GM21786 (cell line): ENCODE measurements around the gene SUGCT.
"Not testable (repeated sequence)": the region's sequence is repeated elsewhere in the genome, so short reads cannot be mapped to it uniquely, and the experiment has no call there.

Source experiments
- ATAC-seq: cut with Tn5 transposase; IDR thresholded peaks from one replicate; pipeline ENCODE4 v1.9.1; 2021; ENCODE audit not compliant: unreplicated experiment

SUGCT gene

DNA sequence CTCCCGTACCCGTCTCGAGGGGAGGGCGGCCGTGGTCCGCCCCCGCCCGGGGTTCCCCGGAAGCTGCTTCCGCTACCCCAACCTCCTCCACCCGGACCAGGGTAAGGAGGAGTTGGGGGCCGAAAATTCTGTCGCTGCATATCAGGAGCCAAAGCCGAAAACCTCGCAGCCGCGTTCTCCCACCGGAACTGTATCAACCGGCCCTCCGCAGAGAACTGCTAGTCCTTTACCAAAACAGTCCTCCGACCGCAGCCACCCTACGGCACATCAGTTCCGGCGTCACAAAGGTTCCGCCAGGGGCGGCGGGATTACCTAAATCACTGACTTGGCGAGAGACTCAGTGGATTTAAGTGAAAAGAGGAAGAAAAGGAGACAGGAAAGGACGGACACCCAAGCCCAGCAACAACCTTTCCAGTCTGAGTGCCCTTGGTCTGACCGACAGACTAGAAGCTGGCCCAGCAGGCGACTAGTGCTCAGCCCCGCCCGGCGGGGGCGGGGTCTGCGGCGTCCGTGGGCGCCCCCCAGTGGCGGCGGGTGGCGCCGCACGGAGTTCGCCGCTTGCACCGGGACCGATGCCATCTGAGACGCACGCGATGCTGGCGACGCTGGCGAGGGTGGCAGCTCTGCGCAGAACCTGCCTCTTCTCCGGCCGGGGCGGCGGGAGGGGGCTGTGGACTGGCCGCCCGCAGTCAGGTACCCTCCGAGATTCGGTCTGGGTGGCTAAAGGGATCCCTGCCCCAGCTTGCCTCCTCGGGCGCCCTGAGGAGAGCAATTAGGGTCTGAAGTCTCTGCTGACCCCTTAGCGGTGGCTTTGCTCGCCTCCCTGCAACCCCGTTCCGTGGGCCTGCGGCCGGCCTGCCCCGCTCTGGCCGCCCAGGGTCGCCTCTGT, at the start of gene SUGCT, which contains the start of gene MPLKIP:
Gene SUGCT (plus strand): TSS at position 578 of the 889 bp plus-strand sequence.
Gene MPLKIP (minus strand): TSS at position 195 of the 889 bp plus-strand sequence. CDS start 55 bp downstream, at position 140.
- ATAC-seq, result peak; percentile 87

DNA sequence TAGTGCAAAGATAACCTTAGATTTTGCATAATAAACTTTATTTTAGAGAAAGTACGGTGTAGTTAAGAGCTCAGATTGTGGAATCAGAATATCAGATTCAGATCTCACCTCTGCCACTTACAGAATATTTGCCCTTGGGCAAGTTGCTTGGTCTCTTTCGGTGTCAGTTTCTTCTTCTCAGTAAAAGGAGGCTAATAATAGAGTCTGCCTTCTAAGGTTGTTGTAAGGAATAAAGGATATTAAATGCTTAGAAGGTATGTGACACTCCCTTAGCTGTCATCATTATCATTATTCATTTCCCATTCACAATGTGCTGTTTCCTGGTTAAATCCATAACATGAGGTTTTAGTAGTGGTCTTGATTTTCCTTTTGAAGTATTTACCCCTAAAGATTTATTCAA, 42.6 kb upstream of the SUGCT start:
- ATAC-seq, result no peak

DNA sequence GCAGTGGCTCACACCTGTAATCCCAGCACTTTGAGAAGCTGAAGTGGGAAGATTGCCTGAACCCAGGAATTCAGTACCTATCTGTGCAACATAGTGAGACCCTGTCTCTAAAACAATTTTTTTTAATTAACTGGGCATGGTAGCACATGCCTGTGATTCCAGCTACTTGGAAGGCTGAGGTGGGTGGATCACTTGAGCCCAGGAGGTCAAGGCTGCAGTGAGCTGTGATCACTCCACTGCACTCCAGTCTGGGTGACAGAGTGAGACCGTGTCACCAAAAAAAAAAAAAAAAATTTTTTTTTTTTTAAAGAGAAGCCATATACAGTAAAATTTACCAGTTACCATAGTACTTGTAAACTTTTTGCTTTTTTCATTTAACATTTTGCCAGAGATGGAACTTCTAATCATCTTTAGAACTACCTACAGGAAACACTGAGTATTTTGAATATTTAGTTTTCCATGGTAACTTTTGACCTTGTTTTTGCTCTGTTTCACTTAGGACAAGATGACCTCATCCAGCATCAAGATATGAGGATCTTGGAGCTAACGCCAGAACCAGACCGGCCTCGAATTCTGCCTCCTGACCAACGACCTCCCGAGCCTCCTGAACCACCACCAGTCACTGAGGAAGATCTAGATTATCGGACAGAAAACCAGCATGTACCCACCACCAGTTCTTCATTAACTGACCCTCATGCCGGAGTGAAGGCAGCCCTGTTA, 41.0 kb upstream of the SUGCT start:
- ATAC-seq, result no peak

DNA sequence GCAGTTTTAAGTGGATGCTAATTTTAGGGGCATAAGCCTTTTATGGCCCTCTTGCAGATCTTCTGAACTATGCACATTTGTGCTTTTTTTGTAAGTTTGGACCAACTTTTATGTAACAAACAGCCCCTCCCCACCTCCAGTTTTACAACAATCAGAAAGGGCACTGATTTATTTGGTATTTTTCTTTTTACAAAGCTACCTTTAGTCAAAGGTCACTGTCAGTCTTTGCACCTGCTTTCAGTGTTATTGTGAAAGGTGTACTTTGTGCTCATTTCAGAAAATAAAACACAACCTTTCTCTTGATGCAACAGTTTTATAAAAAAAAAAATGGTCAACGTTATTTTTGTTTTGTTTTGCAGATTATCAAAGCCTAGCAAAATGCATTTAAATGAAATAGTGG, 39.6 kb upstream of the SUGCT start:
- ATAC-seq, result no peak

- no peak for ATAC-seq
These were observed 39.0 kb upstream of the SUGCT start for GRCh38 chr7:40095695-40096327.

GRCh38 chr7:40097728-40098127, 37.1 kb upstream of the SUGCT start:
- no peak for ATAC-seq

DNA sequence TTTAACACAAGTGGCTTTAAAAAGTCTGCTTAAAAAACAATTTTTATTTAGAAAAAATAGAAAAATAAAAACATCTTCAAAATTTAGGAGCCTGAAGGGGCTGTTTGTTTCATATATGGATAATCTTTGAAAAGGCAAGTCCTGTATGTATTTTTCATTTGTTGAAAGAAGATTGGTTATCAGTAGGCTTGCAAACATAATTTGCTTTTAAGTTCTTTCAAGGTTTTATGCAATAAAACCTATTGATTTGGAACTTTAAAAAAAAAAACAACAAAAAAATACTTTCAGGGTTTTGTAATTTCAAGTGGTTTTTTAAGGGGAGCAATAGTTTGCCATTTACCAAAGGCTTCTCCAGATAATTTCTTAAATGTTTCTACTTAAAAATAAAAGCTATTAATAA, 36.0 kb upstream of the SUGCT start:
- no peak for ATAC-seq

- ATAC-seq, result no peak
These were observed 35.0 kb upstream of the SUGCT start for GRCh38 chr7:40099837-40100236.

- ATAC-seq, result no peak
These were observed 33.6 kb upstream of the SUGCT start for GRCh38 chr7:40101201-40101600.

GRCh38 chr7:40102897-40103296, 31.9 kb upstream of the SUGCT start:
- ATAC-seq, result no peak

DNA sequence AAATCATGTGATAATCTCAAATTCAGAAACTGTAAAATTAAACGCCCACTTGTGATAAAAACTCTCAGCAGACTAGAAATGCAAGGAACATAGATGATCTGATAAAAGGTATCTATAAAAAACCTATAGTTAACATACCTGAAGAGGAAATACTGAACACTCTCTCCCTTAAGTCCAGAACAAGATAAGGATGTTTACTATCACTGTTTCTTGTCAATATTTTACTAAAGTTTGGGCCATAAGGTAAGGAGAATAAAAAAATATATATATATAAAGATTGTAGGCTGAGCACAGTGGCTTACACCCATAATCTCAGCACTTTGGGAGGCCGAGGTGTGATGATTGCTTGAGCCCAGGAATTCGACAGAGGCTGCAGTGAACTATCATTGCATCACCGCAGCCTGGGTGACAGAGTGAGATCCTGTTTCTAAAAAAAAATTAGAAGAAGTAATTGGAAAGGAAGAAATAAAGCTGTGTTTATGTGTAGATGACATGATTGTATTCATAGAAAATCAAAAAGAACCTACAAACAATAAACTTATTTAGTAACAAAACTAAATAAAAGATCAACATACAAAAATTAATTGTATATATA, 28.8 kb upstream of the SUGCT start:
- no peak for ATAC-seq

GRCh38 chr7:40115936-40116335, 18.9 kb upstream of the SUGCT start:
- no peak for ATAC-seq

GRCh38 chr7:40117199-40117598, 17.6 kb upstream of the SUGCT start:
- ATAC-seq, result not testable (repeated sequence)

DNA sequence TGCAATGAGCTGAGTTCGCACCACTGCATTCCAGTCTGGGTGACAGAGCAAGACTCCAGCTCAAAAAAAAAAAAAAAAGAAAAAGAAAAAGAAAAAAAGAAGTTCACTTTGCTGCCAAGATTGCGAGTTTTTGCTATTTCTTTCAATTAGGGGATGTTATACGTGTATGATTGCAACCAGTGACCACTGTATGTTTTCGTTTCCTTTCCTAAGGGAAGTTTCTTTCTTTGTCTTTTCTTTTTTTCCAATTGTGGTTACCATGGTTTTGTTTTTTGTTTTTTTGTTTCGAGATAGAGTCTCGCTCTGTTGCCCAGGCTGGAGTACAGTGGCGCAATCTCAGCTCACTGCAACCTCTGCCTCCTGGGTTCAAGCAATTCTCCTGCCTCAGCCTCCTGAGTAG, 16.6 kb upstream of the SUGCT start:
- not testable (repeated sequence) for ATAC-seq

DNA sequence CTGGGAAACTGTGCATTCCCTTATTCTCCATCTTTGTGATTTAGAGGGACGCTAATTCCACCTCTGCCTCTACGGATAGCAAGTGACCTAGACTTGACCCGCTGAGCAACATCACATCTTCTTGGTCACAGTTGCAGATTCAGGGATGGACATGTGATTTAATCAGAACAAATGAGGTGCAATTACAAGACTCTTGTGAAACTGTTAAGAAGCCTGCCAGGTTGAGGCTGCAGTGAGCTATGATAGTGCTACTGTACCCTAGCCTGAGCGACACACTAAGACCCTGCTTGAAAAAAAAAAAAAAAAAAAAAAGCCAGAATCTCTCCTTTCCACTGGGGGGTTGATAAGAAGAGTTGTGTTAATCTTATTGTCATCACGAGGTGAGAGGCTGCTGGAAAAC, 14.8 kb upstream of the SUGCT start:
- no peak for ATAC-seq

DNA sequence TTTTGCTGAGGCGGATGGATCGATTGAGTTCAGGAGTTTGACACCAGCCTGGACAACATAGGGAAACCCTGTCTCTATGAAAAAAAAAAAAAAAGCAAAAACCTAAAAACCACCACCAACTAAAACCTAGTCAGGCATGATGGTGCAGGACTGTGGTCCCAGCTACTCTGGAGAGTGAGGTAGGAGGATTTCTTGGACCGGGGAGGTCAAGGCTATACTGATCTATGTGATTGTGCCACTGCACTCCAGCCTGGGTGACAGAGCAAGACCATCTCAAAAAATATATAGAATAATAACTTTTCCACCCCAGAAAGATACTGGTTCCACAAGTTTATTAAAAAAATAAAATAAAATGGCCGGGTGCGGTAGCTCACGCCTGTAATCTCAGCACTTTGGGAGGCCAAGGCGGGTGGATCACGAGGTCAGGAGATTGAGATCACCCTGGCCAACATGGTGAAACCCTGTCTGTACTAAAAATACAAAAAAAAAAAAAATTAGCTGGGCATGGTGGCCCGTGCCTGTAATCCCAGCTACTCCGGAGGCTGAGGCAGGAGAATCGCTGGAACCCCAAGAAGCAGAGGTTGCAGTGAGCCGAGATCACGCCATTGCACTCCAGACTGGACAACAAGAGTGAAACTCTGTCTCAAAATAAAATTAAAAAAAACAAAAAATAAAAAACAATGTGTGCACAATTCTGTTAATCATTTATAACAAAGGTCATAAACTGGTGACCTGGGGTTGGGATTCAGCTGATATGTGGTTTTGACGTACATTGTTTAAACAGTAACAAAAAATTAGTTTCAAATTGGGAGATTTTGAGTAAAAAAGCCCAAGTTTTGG, 12.5 kb upstream of the SUGCT start:
- not testable (repeated sequence) for ATAC-seq

DNA sequence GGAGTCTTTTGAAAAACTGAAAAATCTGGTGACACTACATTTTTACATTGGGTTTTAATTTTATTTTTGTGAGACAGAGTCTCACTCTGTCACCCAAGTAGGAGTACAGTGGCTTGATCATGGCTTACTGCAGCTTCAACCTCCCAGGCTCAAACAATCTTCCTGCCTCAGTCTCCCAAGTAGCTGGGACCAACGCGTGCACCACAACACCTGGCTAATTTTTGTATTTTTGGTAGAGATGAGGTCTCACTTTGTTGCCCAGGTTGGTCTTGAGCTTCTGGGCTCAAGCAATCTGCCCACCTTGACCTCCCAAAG, 11.9 kb upstream of the SUGCT start:
- ATAC-seq, result no peak

- peak; percentile 46 for ATAC-seq
These were observed 1.0 kb upstream of the SUGCT start for GRCh38 chr7:40133561-40134427.

DNA sequence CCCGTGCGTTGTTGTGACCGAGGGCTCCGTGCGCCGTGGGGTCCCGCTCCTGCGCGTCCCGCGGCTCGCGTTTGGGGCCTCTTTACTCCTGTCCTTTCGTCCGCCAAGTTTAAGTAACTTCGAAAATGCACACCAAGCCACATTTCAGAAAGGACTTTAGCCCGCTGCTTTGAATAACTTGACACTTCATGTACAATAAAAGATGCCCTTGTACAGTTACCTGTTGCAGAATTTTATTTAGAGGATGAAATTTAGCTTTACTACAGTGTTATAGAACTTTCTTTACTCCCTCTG, 459 bp downstream of the SUGCT start:
- ATAC-seq, result no peak

DNA sequence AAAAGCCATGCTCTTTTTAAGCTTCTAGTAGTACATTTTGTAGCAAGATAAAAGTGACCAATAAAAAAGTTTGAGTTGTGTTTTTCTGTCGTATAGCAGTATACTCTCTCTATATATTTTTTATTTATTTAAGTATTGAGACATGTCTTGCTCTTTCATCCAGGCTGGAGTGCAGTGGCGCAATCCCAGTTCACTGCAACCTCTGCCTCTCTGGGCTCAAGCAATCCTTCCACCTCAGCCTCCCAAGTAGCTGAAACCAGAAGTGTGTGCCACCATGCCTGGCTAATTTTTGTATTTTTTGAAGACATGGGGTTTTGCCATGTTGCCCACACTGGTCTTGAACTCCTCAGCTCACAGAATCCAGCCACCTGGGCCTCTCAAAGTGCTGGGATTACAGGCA, 2.8 kb downstream of the SUGCT start:
- ATAC-seq, result no peak
